ENCODE results near the gene DHRS1. TPM values are rescaled to one million over a fixed set of nuclear protein-coding genes. Genes with fewer than 3 reads are reported as not detected.

Gene DHRS1
- total RNA-seq, 1 donor from 2014 or later: 6.3 TPM

DNA sequence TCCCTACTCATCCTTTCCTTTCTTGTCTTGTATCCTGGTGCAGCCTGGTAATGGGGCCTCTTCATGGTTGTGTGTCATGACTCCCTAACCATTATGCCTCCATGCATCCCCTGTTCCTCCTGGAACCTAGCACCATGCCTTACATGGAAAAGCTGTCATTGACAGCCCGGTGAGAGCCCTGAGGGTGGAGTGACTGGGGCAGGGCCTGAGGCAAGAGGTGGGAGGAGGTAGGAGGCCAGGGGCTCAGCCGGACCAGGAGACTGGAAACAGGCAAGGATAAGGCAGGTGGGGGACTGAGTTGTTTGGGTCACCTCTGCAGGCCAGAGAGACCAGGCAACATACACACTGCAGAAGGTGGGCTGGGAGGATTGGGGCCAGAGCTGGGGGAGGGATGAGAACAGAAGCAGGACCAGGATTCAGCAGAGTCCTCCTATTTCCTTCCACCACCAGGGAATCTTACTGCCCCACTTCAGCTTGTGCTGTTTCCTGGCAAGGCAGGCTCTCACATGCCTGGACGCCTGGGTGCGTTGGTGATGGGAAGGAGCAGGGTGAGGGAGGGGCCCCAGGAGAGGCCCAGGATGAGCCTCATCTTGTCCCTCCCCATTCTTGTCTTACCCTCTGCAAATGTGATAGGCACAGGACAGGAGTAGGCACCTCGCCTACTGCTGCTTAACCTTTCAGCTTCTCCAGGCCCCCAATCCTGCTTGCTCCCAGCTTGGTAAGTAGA, 10.1 kb upstream of the DHRS1 start, which contains the start of gene LTB4R2:
Gene LTB4R2, plus strand, starts transcription at position 603 of the 727 bp plus-strand sequence. CDS start 525 bp downstream, outside the sequence.
- no peak for DNase-seq (ENCODE audit: low read depth in 2 of 2)

DNA sequence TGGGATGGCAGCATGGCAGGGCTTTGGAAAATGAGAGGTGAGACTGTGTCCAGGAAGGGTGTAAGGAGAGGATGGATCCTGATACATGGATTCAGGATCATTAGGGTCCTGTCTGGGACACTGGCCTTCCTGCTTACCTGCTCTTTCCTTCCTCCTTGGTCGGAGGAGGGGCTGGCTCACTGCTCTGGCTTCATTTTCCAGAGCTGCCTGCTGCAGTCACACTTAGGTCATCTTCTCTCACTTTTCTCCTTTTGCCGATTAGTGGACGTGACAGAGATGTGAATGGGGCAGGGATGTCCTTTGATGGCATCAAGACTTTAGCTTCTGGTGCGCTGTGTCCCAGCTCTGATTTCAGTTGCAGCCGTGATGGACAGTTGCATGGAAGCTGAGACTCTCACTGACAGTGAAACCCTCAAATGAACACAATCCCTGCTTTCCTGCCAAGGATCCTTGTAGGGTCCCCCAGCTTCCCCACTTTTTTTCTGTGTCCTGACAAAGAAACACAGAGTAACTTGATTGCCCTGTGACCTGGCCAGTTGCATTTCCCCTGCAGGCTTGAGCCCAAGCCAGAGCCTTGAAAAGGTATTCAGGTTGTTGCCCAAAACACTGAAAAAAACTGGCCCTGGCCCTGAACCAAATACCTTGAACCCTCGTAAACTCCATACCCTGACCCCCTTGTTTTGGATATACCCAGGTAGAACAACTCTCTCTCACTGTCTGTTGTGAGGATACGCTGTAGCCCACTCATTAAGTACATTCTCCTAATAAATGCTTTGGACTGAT, 9.0 kb upstream of the DHRS1 start:
- no peak for DNase-seq (ENCODE audit: low read depth in 2 of 2)

DNA sequence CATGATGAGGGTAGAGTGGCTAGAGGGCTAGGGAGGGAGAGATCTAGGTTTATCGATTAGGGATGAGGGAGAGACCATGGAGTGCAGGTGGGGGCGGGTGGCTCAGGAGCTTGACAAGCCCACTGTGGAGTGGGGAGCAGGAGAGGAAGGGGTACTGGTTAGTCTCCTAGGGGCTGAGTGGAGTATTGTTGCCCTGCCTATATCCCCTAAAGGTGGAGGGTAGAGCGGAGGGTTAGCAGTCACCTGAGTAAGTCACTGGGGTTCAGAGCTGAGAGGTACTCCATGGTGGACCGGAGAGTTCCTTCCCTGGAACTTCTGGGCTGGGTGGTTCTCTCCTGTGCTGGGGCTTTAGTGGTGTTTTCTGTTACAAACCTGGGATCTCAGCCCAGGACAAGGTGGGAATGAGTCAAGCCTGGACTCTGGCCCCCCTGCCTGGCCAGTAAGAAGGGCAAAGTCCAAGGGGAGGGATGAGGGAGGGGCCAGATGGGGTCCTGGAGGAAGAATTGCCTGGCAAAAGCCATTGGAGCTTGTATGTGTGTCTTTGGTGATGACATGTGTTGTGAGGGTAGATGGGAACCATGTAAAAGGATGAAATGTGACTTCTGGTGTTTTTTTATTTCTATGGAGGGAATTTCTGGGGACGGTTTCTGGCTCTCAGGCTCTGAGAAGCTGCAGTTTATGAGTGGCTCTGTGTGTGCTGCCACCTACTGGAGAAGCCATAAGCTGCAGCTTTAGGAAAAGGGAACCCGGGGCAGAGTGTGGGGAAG, 8.2 kb upstream of the DHRS1 start, which contains the start of gene CIDEB:
Gene CIDEB, minus strand, starts transcription at position 403 of the 767 bp plus-strand sequence. Its CDS starts 119 bp downstream, at position 284.
- DNase-seq (ENCODE audit: low read depth in 2 of 2): peak; percentile 62 to 63

DNA sequence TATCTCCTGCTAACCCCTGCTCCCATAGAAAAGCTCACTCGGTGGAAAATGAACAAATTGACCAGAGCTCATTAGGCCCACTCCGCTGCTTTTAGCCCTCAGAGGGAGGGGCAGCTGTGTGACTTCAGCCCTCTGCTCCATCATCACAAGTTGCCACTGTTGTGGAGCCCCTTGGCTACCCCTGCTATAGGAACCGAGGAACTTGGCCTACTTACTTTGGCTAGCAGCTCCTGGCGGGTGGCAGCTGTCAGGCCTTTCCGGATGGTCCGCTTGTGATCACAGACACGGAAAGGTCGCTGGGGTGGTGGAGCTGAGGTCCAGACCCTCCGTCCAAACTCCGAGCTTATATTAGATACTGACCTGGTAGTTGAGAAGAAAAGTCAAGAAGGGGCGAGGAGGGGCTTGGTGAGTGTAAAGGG, 7.6 kb upstream of the DHRS1 start:
- DNase-seq (ENCODE audit: low read depth in 2 of 2): no peak

DNA sequence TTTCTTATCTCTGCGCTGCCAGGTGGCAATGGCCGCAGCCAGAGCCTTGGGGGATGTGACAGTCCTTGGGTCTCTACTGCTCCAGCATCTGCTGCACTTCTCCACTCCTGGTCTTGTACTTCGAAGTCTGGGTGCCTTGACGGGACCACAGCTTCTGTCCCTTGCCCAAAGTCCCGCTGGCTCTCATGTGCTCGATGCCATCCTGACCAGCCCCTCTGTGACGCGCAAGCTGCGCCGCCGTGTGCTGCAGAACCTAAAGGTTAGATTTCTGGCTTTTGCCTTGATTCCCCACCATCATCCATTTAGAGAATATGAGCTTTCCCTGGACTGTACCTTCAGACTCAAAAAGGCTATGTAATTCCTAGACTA, 4.4 kb upstream of the DHRS1 start:
- no peak for DNase-seq (ENCODE audit: low read depth in 2 of 2)

GRCh38 chr14:24300326-24300980, 873 bp upstream of the DHRS1 start:
- DNase-seq (ENCODE audit: low read depth in 2 of 2): no peak

DNA sequence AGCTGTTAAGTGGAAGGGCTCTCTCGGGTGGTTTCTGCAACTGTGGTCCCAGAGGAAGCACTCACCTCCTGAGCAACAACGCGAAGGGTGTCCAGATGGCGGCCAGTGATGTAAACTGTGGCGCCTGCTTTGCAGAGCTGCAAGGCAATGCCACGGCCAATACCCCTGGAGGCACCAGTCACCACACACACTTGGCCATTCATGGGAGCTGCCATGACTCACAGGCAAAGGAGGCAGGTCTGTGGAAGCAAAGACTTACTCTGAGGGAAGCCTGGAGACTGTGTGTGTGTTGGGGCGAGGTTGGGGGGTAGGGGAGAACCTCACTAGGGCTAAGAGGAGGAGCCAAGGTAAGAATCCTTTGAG, 707 bp downstream of the DHRS1 start:
- DNase-seq (ENCODE audit: low read depth in 2 of 2): peak in 1 of 2 donors; percentile 71

- peak; percentile 41 to 62 for DNase-seq (ENCODE audit: low read depth in 2 of 2)
Measured at GRCh38 chr14:24297190-24297964, 2.2 kb downstream of the DHRS1 start.

GRCh38 chr14:24296341-24297157, 3.0 kb downstream of the DHRS1 start:
- DNase-seq (ENCODE audit: low read depth in 2 of 2): peak; percentile 89 to 97

GRCh38 chr14:24293525-24293924, 6.1 kb downstream of the DHRS1 start:
- no peak for DNase-seq (ENCODE audit: low read depth in 2 of 2)

DNA sequence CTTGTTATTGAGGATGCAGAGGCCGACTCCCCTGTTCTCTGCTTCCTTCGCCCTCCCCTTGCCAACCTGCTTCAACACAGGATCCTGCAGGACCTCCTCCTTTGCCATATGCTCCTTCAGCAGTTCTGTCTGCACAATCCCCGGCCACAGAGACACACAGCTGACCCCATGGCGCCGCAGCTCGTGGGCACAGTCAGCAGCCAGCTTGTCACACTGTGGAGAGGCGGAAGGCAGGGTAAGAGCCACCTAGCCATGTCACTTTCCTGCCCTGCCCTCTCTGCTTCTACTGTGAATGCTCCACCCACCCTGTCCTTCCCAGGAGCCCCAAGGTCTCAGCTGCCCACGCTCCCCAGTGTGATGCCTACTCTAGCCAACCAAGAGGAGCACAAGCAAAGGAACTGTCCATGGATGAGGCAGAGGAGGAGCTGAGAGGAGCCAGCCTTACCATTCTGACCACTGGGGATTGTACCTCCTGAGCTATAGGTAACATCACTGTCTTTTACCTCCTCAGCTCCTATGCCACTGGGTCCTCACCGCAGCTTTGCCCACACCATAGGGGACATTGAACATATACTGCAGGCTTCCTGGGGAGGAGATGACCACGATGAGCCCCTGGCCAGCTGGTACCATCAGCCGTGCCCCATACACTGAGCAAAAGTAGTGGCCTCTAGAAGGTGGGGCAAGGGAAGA, 7.3 kb downstream of the DHRS1 start:
- DNase-seq (ENCODE audit: low read depth in 2 of 2): no peak

GRCh38 chr14:24291446-24292117, 8.0 kb downstream of the DHRS1 start:
- no peak for DNase-seq (ENCODE audit: low read depth in 2 of 2)

DNA sequence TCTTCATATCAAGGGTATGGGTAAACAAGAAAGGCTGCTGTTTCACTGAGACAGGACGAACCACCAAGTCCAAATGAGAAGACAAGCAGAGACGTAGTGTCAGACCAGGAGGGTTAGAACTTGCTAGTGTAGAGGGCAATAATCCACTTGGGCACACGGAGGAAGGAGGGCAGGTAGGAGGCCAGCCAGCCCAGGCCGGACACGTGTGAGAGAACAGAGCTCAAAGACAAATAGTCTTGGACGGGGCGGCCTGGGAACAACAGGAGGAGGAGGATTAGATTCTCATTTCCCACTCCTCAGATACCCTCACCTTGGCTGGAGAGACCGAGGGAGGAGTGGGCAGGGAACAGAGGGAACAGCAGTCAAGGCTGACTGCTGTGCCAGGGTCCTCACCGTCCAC, 8.8 kb downstream of the DHRS1 start:
- no peak for DNase-seq (ENCODE audit: low read depth in 2 of 2)

- no peak for DNase-seq (ENCODE audit: low read depth in 2 of 2)
Measured at GRCh38 chr14:24289649-24290280, 9.8 kb downstream of the DHRS1 start.

DNA sequence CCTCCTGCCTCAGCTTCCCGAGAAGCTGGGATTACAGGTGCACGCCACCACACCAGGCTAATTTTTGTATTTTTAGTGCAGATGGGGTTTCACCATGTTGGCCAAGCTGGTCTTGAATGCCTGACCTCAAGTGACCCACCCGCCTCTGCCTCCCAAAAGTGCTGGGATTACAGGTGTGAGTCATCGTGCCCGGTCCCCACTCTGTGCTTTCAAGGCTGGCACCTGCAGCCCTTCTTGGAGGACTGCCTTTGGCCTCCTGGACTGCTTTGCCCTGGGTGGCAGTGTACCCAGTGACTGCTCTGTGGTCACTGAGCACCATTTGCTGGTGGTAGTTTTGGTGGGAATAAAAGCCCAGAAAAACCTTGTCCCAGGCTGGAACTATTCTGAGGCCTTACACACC, 12.6 kb downstream of the DHRS1 start:
- DNase-seq (ENCODE audit: low read depth in 2 of 2): no peak

GRCh38 chr14:24285351-24285750, 14.2 kb downstream of the DHRS1 start:
- no peak for DNase-seq (ENCODE audit: low read depth in 2 of 2)

GRCh38 chr14:24284501-24285035, 15.0 kb downstream of the DHRS1 start:
- no peak for DNase-seq (ENCODE audit: low read depth in 2 of 2)
